Stimulated activated naive B cell treated with anti-CD40 and anti-IgM and Interleukin-4, amounts not matched to agents 10 μg/mL and 1 μg/mL and 100 μg/mL, for 72 hours (primary cell): Measurements from ENCODE around the gene KATNAL2.

Experiments
- ATAC-seq, 2 donors: fragments of 150-1000 bp; cut with Tn5 transposase; replicated peaks; 2 replicates each; pipeline ENCODE4 v1.10.0; 2021; ENCODE audit warnings: moderate library complexity in 1 of 2
- DNase-seq: peaks from one replicate; pipeline ENCODE4 v3.0.0; 2021
- H3K27ac Mint-ChIP-seq: one replicate; pipeline ENCODE4 v1.8.0; 2022; ENCODE audit warnings: mild to moderate bottlenecking, mixed read lengths
- H3K27me3 Mint-ChIP-seq, 2 donors: one replicate each; pipeline ENCODE4 v1.8.0; 2022; ENCODE audit warnings: mixed read lengths in 2 of 2
- H3K36me3 Mint-ChIP-seq, 2 donors: one replicate each; pipeline ENCODE4 v1.8.0; 2022; ENCODE audit warnings: mixed read lengths in 2 of 2, mild to moderate bottlenecking in 1 of 2
- H3K4me1 Mint-ChIP-seq, 2 donors: one replicate each; pipeline ENCODE4 v1.8.0; 2022; ENCODE audit warnings: mixed read lengths in 2 of 2, mild to moderate bottlenecking in 1 of 2
- H3K4me3 Mint-ChIP-seq, 2 donors: one replicate each; pipeline ENCODE4 v1.8.0; 2022; ENCODE audit warnings: mild to moderate bottlenecking in 2 of 2, mixed read lengths in 2 of 2, moderate library complexity in 1 of 2
- H3K9me3 Mint-ChIP-seq, 2 donors: one replicate each; pipeline ENCODE4 v1.8.0; 2022; ENCODE audit warnings: mixed read lengths in 2 of 2, mild to moderate bottlenecking in 1 of 2

Gene KATNAL2

GRCh38 chr18:47146206-47146605 lies 228.8 kb downstream of the KATNAL2 start:
- Mint-ChIP-seq H3K36me3 (peaks cover 0 to 23% of the 10 kb centered on the region in 2 donors), H3K4me3 (no peak overlapping the region), H3K9me3 (no peaks in the 10 kb centered on the region), H3K27me3 (no peaks in the 10 kb centered on the region), H3K4me1 (peaks cover 25 to 32% of the 10 kb centered on the region in 2 donors), H3K27ac (no peak overlapping the region)
- no peak for ATAC-seq
- DNase-seq: no peak

DNA sequence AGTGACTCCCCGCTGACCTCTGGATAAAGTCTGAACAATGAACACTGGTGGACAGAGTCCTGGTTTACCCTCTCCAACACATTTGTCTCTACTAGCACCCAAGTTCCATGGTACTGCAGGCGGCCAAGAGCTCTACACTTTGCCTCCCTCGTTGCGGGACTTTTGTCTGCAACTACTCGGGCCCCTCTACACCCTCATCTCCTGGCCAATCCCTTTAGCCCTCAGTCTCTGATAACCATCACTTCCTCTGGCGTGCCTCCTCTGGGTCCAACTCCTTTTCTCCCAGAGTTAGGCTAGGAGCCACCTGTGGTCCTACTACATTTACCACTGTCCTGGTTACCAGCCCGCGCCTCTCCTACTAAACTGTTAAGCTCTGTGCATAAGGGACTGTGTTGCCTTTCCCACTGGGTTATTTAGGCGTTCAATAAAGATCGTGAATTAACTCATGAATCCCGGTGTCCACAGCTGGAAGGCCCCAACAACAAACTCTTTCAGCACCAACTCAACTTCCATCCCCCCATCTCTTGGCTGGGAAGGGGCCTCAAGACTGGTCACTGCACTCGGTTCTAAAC lies 232.1 kb downstream of the KATNAL2 start:
- DNase-seq (no peak), ATAC-seq (peak in 1 of 2 donors; percentile 2)
- Mint-ChIP-seq H3K36me3 (peaks cover 4 to 27% of the 10 kb centered on the region in 2 donors), H3K27ac (peak overlapping the region; percentile 95), H3K27me3 (no peaks in the 10 kb centered on the region), H3K9me3 (no peaks in the 10 kb centered on the region), H3K4me3 (peak overlapping the region; percentile 96 to 97), H3K4me1 (peaks cover 27 to 38% of the 10 kb centered on the region in 2 donors)

- Mint-ChIP-seq H3K9me3 (no peaks in the 10 kb centered on the region), H3K4me1 (peaks cover 24 to 37% of the 10 kb centered on the region in 2 donors), H3K4me3 (peak within 1 kb of the TSS; percentile 96 to 97), H3K27ac (peak within 1 kb of the TSS; percentile 95), H3K27me3 (no peaks in the 10 kb centered on the region), H3K36me3 (peaks cover 4 to 30% of the 10 kb centered on the region in 2 donors)
- ATAC-seq (peak; percentile 89), DNase-seq (peak; percentile 78)
These were observed 232.8 kb downstream of the KATNAL2 start, which contains the start of gene HDHD2 for GRCh38 chr18:47150029-47150823. Gene HDHD2 (minus strand): TSS chr18:47150500. CDS start chr18:47136439, 14,061 bp downstream.

DNA sequence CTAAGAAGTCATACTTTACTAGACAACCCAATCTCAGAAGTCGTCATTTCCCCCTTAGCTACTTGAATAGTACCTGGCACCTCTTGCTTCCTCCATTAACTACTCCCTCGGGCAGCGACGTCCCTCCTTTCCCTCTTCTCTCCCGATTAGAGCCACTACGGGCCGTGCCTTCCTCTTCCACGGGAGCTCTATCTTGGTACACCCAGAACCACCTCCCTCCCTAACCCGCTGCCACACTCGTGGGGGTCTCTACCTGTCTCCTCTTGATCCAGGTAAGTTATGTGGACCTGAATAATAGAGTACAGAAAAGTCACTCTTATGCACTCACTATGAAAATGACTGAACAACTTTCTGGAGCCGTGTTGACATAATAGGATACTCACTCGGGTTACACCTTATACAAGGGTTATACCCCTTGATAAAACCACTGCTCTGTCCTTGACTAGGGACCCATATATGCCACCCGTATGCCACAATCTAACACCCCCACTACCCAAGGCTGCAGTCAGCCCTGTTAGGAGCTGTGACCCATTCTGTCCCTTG lies 233.5 kb downstream of the KATNAL2 start:
- DNase-seq (no peak), ATAC-seq (peak; percentile 1 to 11)
- Mint-ChIP-seq H3K36me3 (peaks cover 4 to 24% of the 10 kb centered on the region in 2 donors), H3K27ac (peak overlapping the region; percentile 95), H3K4me3 (peak overlapping the region; percentile 96 to 97), H3K9me3 (no peaks in the 10 kb centered on the region), H3K27me3 (no peaks in the 10 kb centered on the region), H3K4me1 (peaks cover 24 to 31% of the 10 kb centered on the region in 2 donors)

DNA sequence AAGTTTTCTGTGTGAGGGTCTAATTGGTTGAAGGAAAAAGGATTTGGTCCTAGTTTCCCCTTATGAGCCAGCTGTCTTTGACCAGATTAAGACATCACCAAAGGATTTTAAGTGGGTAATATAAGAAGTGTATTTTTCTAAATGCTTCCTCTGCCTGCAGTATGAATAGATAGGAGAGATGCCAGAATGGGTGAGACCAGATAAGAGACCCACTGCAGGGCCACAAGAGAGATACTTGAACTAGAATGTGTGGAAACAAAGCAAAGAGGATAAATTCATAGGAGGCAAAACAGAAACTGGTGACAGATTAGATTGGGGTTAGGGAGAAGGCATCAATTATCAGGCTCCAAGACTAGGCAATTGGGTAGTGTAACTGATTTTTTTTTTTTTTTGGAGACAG lies 234.0 kb downstream of the KATNAL2 start:
- ATAC-seq (no peak), DNase-seq (no peak)
- peak overlapping the region; percentile 95 for H3K27ac Mint-ChIP-seq
- H3K4me3 Mint-ChIP-seq: peak overlapping the region; percentile 96 to 97
- H3K9me3 Mint-ChIP-seq: no peaks in the 10 kb centered on the region
- peaks cover 22 to 29% of the 10 kb centered on the region in 2 donors for H3K4me1 Mint-ChIP-seq
- peaks cover 4 to 22% of the 10 kb centered on the region in 2 donors for H3K36me3 Mint-ChIP-seq
- no peaks in the 10 kb centered on the region for H3K27me3 Mint-ChIP-seq
